T1000 (cell line): ENCODE measurements around the gene RWDD4.

Experiments used
- DNase-seq: peaks from one replicate; lab custom pipeline; 2025; ENCODE audit warnings: mixed read lengths; lab: John Stamatoyannopoulos, UW

RWDD4 gene

GRCh38 chr4:183659029-183659871, at the start of gene RWDD4, which contains the start of gene TRAPPC11:
Gene RWDD4 (minus strand): TSS chr4:183659185. CDS start chr4:183658952, 233 bp downstream.
Gene TRAPPC11 (plus strand): TSS chr4:183659293. CDS start chr4:183663868, 4,575 bp downstream.
- DNase-seq, result peak; percentile 88

GRCh38 chr4:183702492-183702891, 43.5 kb upstream of the RWDD4 start:
- DNase-seq, result no peak

GRCh38 chr4:183700407-183700806, 41.4 kb upstream of the RWDD4 start:
- no peak for DNase-seq

GRCh38 chr4:183698909-183699308, 39.9 kb upstream of the RWDD4 start:
- DNase-seq, result no peak

- DNase-seq, result no peak
Observed at GRCh38 chr4:183691897-183692296, 32.9 kb upstream of the RWDD4 start.

- no peak for DNase-seq
Observed at GRCh38 chr4:183691006-183691405, 32.0 kb upstream of the RWDD4 start.

GRCh38 chr4:183688216-183688615, 29.2 kb upstream of the RWDD4 start:
- no peak for DNase-seq

GRCh38 chr4:183686461-183686860, 27.5 kb upstream of the RWDD4 start:
- DNase-seq, result no peak

GRCh38 chr4:183681119-183681518, 22.1 kb upstream of the RWDD4 start:
- DNase-seq, result no peak

GRCh38 chr4:183675625-183676024, 16.6 kb upstream of the RWDD4 start:
- no peak for DNase-seq

- no peak for DNase-seq
Observed at GRCh38 chr4:183674153-183674552, 15.2 kb upstream of the RWDD4 start.

GRCh38 chr4:183670960-183671555, 12.1 kb upstream of the RWDD4 start:
- no peak for DNase-seq

- no peak for DNase-seq
Observed at GRCh38 chr4:183670251-183670650, 11.3 kb upstream of the RWDD4 start.

GRCh38 chr4:183666088-183666487, 7.1 kb upstream of the RWDD4 start:
- DNase-seq, result no peak

- no peak for DNase-seq
Observed at GRCh38 chr4:183659872-183660242, 872 bp upstream of the RWDD4 start.

- peak; percentile 31 for DNase-seq
Observed at GRCh38 chr4:183658362-183659028, 490 bp downstream of the RWDD4 start.

GRCh38 chr4:183657564-183657963, 1.4 kb downstream of the RWDD4 start:
- DNase-seq, result no peak

GRCh38 chr4:183645326-183645725, 13.7 kb downstream of the RWDD4 start:
- no peak for DNase-seq

- no peak for DNase-seq
Observed at GRCh38 chr4:183639291-183639690, 19.7 kb downstream of the RWDD4 start.

- DNase-seq, result no peak
Observed at GRCh38 chr4:183638436-183638835, 20.5 kb downstream of the RWDD4 start.

- DNase-seq, result no peak
Observed at GRCh38 chr4:183637461-183637860, 21.5 kb downstream of the RWDD4 start.

- DNase-seq, result no peak
Observed at GRCh38 chr4:183636923-183637322, 22.1 kb downstream of the RWDD4 start.

- no peak for DNase-seq
Observed at GRCh38 chr4:183636503-183636902, 22.5 kb downstream of the RWDD4 start.
